H9 (cell line): ENCODE results near the gene TLR8. TPM values are rescaled to one million over a fixed set of nuclear protein-coding genes. Genes with fewer than 3 reads are reported as not detected.

ENCODE experiments used
- DNase-seq: peaks from one replicate; pipeline ENCODE4 v3.0.0-alpha.2; 2017
- H2AFZ ChIP-seq: one replicate; pipeline ENCODE4 v1.6.1; 2013; ENCODE audit warnings: mild to moderate bottlenecking, low read length, control low read depth, moderate library complexity
- H2AK5ac ChIP-seq: 2 replicates; pipeline ENCODE4 v1.6.1; 2013; ENCODE audit warnings: low read length, control low read depth, mixed read lengths; ENCODE audit not compliant: insufficient read length
- H2BK120ac ChIP-seq: one replicate; pipeline ENCODE4 v1.6.1; 2013; ENCODE audit warnings: low read depth, mild to moderate bottlenecking, low read length, control low read depth, inconsistent platforms; ENCODE audit not compliant: poor library complexity, severe bottlenecking
- H2BK12ac ChIP-seq: 2 replicates; pipeline ENCODE4 v1.6.1; 2013; ENCODE audit warnings: low read length, control low read depth, mixed read lengths, low read depth; ENCODE audit not compliant: insufficient read length
- H2BK15ac ChIP-seq: 2 replicates; pipeline ENCODE4 v1.6.1; 2013; ENCODE audit warnings: low read depth, low read length, control low read depth
- H2BK20ac ChIP-seq: one replicate; pipeline ENCODE4 v1.6.1; 2013; ENCODE audit warnings: low read depth, mild to moderate bottlenecking, low read length, control low read depth, inconsistent platforms; ENCODE audit not compliant: poor library complexity, severe bottlenecking
- H2BK5ac ChIP-seq: 2 replicates; pipeline ENCODE4 v1.6.1; 2013; ENCODE audit warnings: low read length, control low read depth, mixed read lengths; ENCODE audit not compliant: insufficient read length
- H3K14ac ChIP-seq: 2 replicates; pipeline ENCODE4 v1.6.1; 2013; ENCODE audit warnings: low read length, control low read depth; ENCODE audit not compliant: insufficient read depth
- H3K18ac ChIP-seq: 2 replicates; pipeline ENCODE4 v1.6.1; 2013; ENCODE audit warnings: low read depth, mild to moderate bottlenecking, mixed read lengths, low read length, control low read depth; ENCODE audit not compliant: insufficient read length
- H3K23ac ChIP-seq: 2 replicates; pipeline ENCODE4 v1.6.1; 2013; ENCODE audit warnings: low read length, control low read depth, mixed read lengths, low read depth; ENCODE audit not compliant: insufficient read length
- H3K23me2 ChIP-seq: 2 replicates; pipeline ENCODE4 v1.6.1; 2013; ENCODE audit warnings: low read depth, mild to moderate bottlenecking, mixed read lengths, low read length, control low read depth; ENCODE audit not compliant: insufficient read length, poor library complexity, severe bottlenecking
- H3K27ac ChIP-seq: 2 replicates; pipeline ENCODE4 v1.5.1; 2013; ENCODE audit warnings: low read length, control low read depth, mixed read lengths, low read depth; ENCODE audit not compliant: insufficient read length
- H3K27me3 ChIP-seq: 2 replicates; pipeline ENCODE4 v1.6.1; 2013; ENCODE audit warnings: low read length, control low read depth, inconsistent platforms; ENCODE audit not compliant: insufficient read depth
- H3K4ac ChIP-seq: 2 replicates; pipeline ENCODE4 v1.6.1; 2013; ENCODE audit warnings: low read depth, mild to moderate bottlenecking, control low read depth, inconsistent platforms, low read length, moderate library complexity
- H3K4me1 ChIP-seq: 2 replicates; pipeline ENCODE4 v1.6.1; 2013; ENCODE audit warnings: low read length, control low read depth, inconsistent platforms; ENCODE audit not compliant: insufficient read depth
- H3K4me2 ChIP-seq: 2 replicates; pipeline ENCODE4 v1.6.1; 2013; ENCODE audit warnings: low read length, control low read depth, mixed read lengths; ENCODE audit not compliant: insufficient read length, insufficient read depth
- H3K56ac ChIP-seq: 2 replicates; pipeline ENCODE4 v1.6.1; 2013; ENCODE audit warnings: low read depth, mild to moderate bottlenecking, mixed read lengths, low read length, control low read depth; ENCODE audit not compliant: insufficient read length
- H3K79me1 ChIP-seq: 2 replicates; pipeline ENCODE4 v1.6.1; 2013; ENCODE audit warnings: low read depth, mild to moderate bottlenecking, moderate library complexity, low read length, control low read depth, inconsistent platforms; ENCODE audit not compliant: insufficient read depth, poor library complexity, severe bottlenecking
- H3K79me2 ChIP-seq: 2 replicates; pipeline ENCODE4 v1.6.1; 2013; ENCODE audit warnings: low read length, control low read depth, inconsistent platforms; ENCODE audit not compliant: insufficient read depth
- H3K9ac ChIP-seq: 2 replicates; pipeline ENCODE4 v1.6.1; 2013; ENCODE audit warnings: low read length, control low read depth, mixed read lengths; ENCODE audit not compliant: insufficient read length; ENCODE audit errors: extremely low read depth
- H3K9me3 ChIP-seq: one replicate; pipeline ENCODE4 v1.6.1; 2013; ENCODE audit warnings: low read depth, low read length, inconsistent platforms; ENCODE audit not compliant: control insufficient read depth
- H3T11ph ChIP-seq: one replicate; pipeline ENCODE4 v1.6.1; 2013; ENCODE audit warnings: mild to moderate bottlenecking, low read length, control low read depth, inconsistent platforms
- H4K20me1 ChIP-seq: one replicate; pipeline ENCODE4 v1.6.1; 2013; ENCODE audit not compliant: control insufficient read depth, insufficient read length, insufficient read depth
- H4K5ac ChIP-seq: 2 replicates; pipeline ENCODE4 v1.6.1; 2013; ENCODE audit warnings: low read depth, mild to moderate bottlenecking, mixed read lengths, low read length, control low read depth; ENCODE audit not compliant: insufficient read length
- H4K8ac ChIP-seq: replicated peaks from 2 replicates; pipeline ENCODE4 v1.6.1; 2013; ENCODE audit warnings: low read length, control low read depth, mixed read lengths, low read depth; ENCODE audit not compliant: insufficient read length
- H4K91ac ChIP-seq: 2 replicates; pipeline ENCODE4 v1.6.1; 2013; ENCODE audit warnings: low read depth, mild to moderate bottlenecking, moderate library complexity, mixed read lengths, low read length, control low read depth; ENCODE audit not compliant: insufficient read length
- H3K27ac Mint-ChIP-seq, 3 experiments: 2 replicates in 2 of 3; 3 replicates in 1 of 3; pipeline ENCODE4 v1.8.0; 2020 to 2021; ENCODE audit warnings: mixed read lengths in 3 of 3, mild to moderate bottlenecking in 1 of 3, moderate library complexity in 1 of 3
- H3K27me3 Mint-ChIP-seq: 2 replicates; pipeline ENCODE4 v1.8.0; 2021; ENCODE audit warnings: low read depth, mild to moderate bottlenecking, moderate library complexity, mixed read lengths
- H3K36me3 Mint-ChIP-seq, 3 experiments: 2 replicates in 2 of 3; 3 replicates in 1 of 3; pipeline ENCODE4 v1.8.0; 2020 to 2021; ENCODE audit warnings: low read depth in 3 of 3, mixed read lengths in 3 of 3; ENCODE audit not compliant: insufficient read depth in 1 of 3
- H3K4me1 Mint-ChIP-seq, 2 experiments: 2 replicates each; pipeline ENCODE4 v1.8.0; 2020; ENCODE audit warnings: mixed read lengths in 2 of 2
- H3K4me3 Mint-ChIP-seq, 2 experiments: 2 replicates in 1 of 2; 3 replicates in 1 of 2; pipeline ENCODE4 v1.8.0; 2020 to 2021; ENCODE audit warnings: mild to moderate bottlenecking in 2 of 2, mixed read lengths in 2 of 2, moderate library complexity in 1 of 2
- H3K9me3 Mint-ChIP-seq, 2 experiments: 2 replicates in 1 of 2; 3 replicates in 1 of 2; pipeline ENCODE4 v1.8.0; 2020; ENCODE audit warnings: mild to moderate bottlenecking in 2 of 2, mixed read lengths in 2 of 2, moderate library complexity in 1 of 2
- CTCF ChIP-seq: fragments of 200-600 bp; sonication (generic); conservative IDR thresholded peaks from 3 replicates; pipeline ENCODE4 v1.8.0; 2021; ENCODE audit warnings: antibody characterized with exemption, mild to moderate bottlenecking
- WGBS: extraction: QIAGEN DNeasy Blood & Tissue Kit; methylation state at CpG from one replicate; pipeline ENCODE4 v1.1.7; 2013; ENCODE audit warnings: missing lambda C conversion rate, low lambda C conversion rate, mixed read lengths; ENCODE audit not compliant: insufficient read length; ENCODE audit errors: extremely low coverage; 5-methylcytosine and 5-hydroxymethylcytosine counted together
- total RNA-seq: library from RNA; stranded (reverse); gene quantifications from 2 replicates; pipeline ENCODE4 v1.2.1, GENCODE V29; 2021

Gene TLR8
- total RNA-seq, 1 experiment from 2014 or later = not detected

- no peak overlapping the region for H4K5ac ChIP-seq
- H3K4me2 ChIP-seq = no peak overlapping the region
- H3K79me2 ChIP-seq = no peaks in the 10 kb centered on the region
- Mint-ChIP-seq H3K4me3 (no peak overlapping the region), H3K4me1 (no peaks in the 10 kb centered on the region), H3K27ac (no peak overlapping the region), H3K27me3 (no peaks in the 10 kb centered on the region; the same call in 1 of the 2 replicates), H3K9me3 (peaks cover 55% of the 10 kb centered on the region in 2 experiments), H3K36me3 (no peaks in the 10 kb centered on the region; a peak in 1 of 7 replicates)
- no peak overlapping the region for H3K4ac ChIP-seq
- WGBS = no CpG with 5 or more reads among the region's 2 CpGs
- no peak overlapping the region for H3K18ac ChIP-seq
- no peak overlapping the region for H2BK12ac ChIP-seq
- no peak overlapping the region for H3K9ac ChIP-seq
- H3K27me3 ChIP-seq = no peaks in the 10 kb centered on the region
- no peak overlapping the region for H4K8ac ChIP-seq
- no peak overlapping the region for H3T11ph ChIP-seq
- no peak overlapping the region for H2BK120ac ChIP-seq
- H3K9me3 ChIP-seq = peaks cover 5% of the 10 kb centered on the region
- no peak for TF ChIP-seq CTCF
- H3K79me1 ChIP-seq = no peaks in the 10 kb centered on the region
- H3K23me2 ChIP-seq = no peaks in the 10 kb centered on the region
- H3K14ac ChIP-seq = no peak overlapping the region
- H2BK15ac ChIP-seq = no peak overlapping the region
- no peak overlapping the region for H2BK5ac ChIP-seq
- H3K27ac ChIP-seq = no peak overlapping the region
- H3K56ac ChIP-seq = no peak overlapping the region
- H2AK5ac ChIP-seq = no peak overlapping the region
- no peaks in the 10 kb centered on the region for H3K4me1 ChIP-seq
- H2BK20ac ChIP-seq = no peak overlapping the region
- no peak for DNase-seq
- no peak overlapping the region for H4K91ac ChIP-seq
- no peak overlapping the region for H2AFZ ChIP-seq
- no peak overlapping the region for H3K23ac ChIP-seq
- H4K20me1 ChIP-seq = no peaks in the 10 kb centered on the region
Measured at GRCh38 chrX:12887141-12887540, 19.3 kb upstream of the TLR8 start.
